H1 (cell line): ENCODE measurements around the gene PKD1. TPM values are rescaled to one million over a fixed set of nuclear protein-coding genes. Genes with fewer than 3 reads are reported as not detected.

ENCODE experiments used
- CBX8 ChIP-seq: fragments of 300-800, 300-1000 bp; sonication (generic); IDR thresholded peaks from 2 replicates; pipeline ENCODE4 v1.7.1; 2016; ENCODE audit warnings: low read depth, low read length, borderline replicate concordance
- CHD2 ChIP-seq: IDR thresholded peaks from 2 replicates; pipeline ENCODE4 v1.6.1; 2012; ENCODE audit warnings: low read length, improper control_type of control experiment
- EGR1 ChIP-seq: IDR thresholded peaks from 2 replicates; pipeline ENCODE4 v1.6.1; 2011; ENCODE audit warnings: low read depth, low read length, borderline replicate concordance
- HDAC2 ChIP-seq, 2 experiments: fragments of 300-600 bp in 1 of 2; sonication (generic) in 1 of 2; IDR thresholded peaks; 2 replicates each; pipeline ENCODE4 v1.6.1; 2011 to 2012; ENCODE audit warnings: low read depth in 2 of 2, low read length in 2 of 2, mild to moderate bottlenecking in 2 of 2, moderate library complexity in 2 of 2, borderline replicate concordance in 1 of 2, inconsistent platforms in 1 of 2
- HDAC6 ChIP-seq: IDR thresholded peaks from one replicate; pipeline ENCODE4 v1.7.1; 2012; ENCODE audit warnings: low read depth, mild to moderate bottlenecking, inconsistent platforms, low read length, moderate library complexity
- PHF8 ChIP-seq: fragments of 200-600 bp; sonication (generic); conservative IDR thresholded peaks from 2 replicates; pipeline ENCODE4 v1.7.1; 2012; ENCODE audit warnings: low read depth, mild to moderate bottlenecking, inconsistent platforms, low read length, moderate library complexity
- SRF ChIP-seq: IDR thresholded peaks from 2 replicates; pipeline ENCODE4 v1.6.1; 2011; ENCODE audit warnings: mild to moderate bottlenecking, low read depth, low read length, moderate library complexity
- polyA plus RNA-seq, 7 experiments: library from polyadenylated mRNA; depleted of rRNA in 3 of 7; stranded (reverse) in 5 of 7; unstranded in 2 of 7; fragments of >200 nt in 5 of 7; fragments of 200-250 nt in 2 of 7; gene quantifications; 1 replicate in 5 of 7; 2 replicates in 1 of 7; 4 replicates in 1 of 7; pipeline versions ENCODE4 v1.2.1 to v1.2.3, GENCODE V29; 2011 to 2013; ENCODE audit warnings: missing spikeins in 2 of 7, mixed read lengths in 2 of 7
- total RNA-seq: library from RNA; stranded (reverse); fragmentation: NEBNext Ultra II Directional; extraction: Animal tissue kit (Norgen Biotek cat#: 25700); gene quantifications from 2 replicates; pipeline ENCODE4 v1.2.1, GENCODE V29; 2021
- TF ChIP-seq, protein P1 (sequence below): fragments of 300-600 bp; sonication (generic); IDR thresholded peaks from 2 replicates; pipeline ENCODE4 v1.7.1; 2012; ENCODE audit warnings: low read length, moderate library complexity, mild to moderate bottlenecking, inconsistent platforms; ENCODE audit not compliant: insufficient replicate concordance

PKD1 gene
- total and polyA plus RNA-seq, 2 of the 8 experiments (the other 6 are each of a cell fraction or from before 2014, with no cell fraction given) = 40.6 to 52.7 TPM

- TF ChIP-seq CBX8 = no peak
- TF ChIP-seq PHF8 = no peak
- TF ChIP-seq, protein P1, sequence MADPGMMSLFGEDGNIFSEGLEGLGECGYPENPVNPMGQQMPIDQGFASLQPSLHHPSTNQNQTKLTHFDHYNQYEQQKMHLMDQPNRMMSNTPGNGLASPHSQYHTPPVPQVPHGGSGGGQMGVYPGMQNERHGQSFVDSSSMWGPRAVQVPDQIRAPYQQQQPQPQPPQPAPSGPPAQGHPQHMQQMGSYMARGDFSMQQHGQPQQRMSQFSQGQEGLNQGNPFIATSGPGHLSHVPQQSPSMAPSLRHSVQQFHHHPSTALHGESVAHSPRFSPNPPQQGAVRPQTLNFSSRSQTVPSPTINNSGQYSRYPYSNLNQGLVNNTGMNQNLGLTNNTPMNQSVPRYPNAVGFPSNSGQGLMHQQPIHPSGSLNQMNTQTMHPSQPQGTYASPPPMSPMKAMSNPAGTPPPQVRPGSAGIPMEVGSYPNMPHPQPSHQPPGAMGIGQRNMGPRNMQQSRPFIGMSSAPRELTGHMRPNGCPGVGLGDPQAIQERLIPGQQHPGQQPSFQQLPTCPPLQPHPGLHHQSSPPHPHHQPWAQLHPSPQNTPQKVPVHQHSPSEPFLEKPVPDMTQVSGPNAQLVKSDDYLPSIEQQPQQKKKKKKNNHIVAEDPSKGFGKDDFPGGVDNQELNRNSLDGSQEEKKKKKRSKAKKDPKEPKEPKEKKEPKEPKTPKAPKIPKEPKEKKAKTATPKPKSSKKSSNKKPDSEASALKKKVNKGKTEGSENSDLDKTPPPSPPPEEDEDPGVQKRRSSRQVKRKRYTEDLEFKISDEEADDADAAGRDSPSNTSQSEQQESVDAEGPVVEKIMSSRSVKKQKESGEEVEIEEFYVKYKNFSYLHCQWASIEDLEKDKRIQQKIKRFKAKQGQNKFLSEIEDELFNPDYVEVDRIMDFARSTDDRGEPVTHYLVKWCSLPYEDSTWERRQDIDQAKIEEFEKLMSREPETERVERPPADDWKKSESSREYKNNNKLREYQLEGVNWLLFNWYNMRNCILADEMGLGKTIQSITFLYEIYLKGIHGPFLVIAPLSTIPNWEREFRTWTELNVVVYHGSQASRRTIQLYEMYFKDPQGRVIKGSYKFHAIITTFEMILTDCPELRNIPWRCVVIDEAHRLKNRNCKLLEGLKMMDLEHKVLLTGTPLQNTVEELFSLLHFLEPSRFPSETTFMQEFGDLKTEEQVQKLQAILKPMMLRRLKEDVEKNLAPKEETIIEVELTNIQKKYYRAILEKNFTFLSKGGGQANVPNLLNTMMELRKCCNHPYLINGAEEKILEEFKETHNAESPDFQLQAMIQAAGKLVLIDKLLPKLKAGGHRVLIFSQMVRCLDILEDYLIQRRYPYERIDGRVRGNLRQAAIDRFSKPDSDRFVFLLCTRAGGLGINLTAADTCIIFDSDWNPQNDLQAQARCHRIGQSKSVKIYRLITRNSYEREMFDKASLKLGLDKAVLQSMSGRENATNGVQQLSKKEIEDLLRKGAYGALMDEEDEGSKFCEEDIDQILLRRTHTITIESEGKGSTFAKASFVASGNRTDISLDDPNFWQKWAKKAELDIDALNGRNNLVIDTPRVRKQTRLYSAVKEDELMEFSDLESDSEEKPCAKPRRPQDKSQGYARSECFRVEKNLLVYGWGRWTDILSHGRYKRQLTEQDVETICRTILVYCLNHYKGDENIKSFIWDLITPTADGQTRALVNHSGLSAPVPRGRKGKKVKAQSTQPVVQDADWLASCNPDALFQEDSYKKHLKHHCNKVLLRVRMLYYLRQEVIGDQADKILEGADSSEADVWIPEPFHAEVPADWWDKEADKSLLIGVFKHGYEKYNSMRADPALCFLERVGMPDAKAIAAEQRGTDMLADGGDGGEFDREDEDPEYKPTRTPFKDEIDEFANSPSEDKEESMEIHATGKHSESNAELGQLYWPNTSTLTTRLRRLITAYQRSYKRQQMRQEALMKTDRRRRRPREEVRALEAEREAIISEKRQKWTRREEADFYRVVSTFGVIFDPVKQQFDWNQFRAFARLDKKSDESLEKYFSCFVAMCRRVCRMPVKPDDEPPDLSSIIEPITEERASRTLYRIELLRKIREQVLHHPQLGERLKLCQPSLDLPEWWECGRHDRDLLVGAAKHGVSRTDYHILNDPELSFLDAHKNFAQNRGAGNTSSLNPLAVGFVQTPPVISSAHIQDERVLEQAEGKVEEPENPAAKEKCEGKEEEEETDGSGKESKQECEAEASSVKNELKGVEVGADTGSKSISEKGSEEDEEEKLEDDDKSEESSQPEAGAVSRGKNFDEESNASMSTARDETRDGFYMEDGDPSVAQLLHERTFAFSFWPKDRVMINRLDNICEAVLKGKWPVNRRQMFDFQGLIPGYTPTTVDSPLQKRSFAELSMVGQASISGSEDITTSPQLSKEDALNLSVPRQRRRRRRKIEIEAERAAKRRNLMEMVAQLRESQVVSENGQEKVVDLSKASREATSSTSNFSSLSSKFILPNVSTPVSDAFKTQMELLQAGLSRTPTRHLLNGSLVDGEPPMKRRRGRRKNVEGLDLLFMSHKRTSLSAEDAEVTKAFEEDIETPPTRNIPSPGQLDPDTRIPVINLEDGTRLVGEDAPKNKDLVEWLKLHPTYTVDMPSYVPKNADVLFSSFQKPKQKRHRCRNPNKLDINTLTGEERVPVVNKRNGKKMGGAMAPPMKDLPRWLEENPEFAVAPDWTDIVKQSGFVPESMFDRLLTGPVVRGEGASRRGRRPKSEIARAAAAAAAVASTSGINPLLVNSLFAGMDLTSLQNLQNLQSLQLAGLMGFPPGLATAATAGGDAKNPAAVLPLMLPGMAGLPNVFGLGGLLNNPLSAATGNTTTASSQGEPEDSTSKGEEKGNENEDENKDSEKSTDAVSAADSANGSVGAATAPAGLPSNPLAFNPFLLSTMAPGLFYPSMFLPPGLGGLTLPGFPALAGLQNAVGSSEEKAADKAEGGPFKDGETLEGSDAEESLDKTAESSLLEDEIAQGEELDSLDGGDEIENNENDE = no peak
- no peak for TF ChIP-seq HDAC6
- TF ChIP-seq HDAC2 (IDR thresholded peaks at IDR 0.05; ENCODE audit: borderline replicate concordance in 1 of 2, low read depth in 2 of 2, low read length in 2 of 2) = no peak
- no peak for TF ChIP-seq EGR1
- no peak for TF ChIP-seq SRF
- TF ChIP-seq CHD2 = no peak
Measured at GRCh38 chr16:2180962-2181923, 45.5 kb upstream of the PKD1 start (continued).
